ENCODE data around the gene ENDOU.

ENDOU gene

GRCh38 chr12:47715877-47716548, 9.3 kb downstream of the ENDOU start:
- H3K27ac ChIP-seq, result peak overlapping the region; percentile 68
- TF ChIP-seq, protein P1, sequence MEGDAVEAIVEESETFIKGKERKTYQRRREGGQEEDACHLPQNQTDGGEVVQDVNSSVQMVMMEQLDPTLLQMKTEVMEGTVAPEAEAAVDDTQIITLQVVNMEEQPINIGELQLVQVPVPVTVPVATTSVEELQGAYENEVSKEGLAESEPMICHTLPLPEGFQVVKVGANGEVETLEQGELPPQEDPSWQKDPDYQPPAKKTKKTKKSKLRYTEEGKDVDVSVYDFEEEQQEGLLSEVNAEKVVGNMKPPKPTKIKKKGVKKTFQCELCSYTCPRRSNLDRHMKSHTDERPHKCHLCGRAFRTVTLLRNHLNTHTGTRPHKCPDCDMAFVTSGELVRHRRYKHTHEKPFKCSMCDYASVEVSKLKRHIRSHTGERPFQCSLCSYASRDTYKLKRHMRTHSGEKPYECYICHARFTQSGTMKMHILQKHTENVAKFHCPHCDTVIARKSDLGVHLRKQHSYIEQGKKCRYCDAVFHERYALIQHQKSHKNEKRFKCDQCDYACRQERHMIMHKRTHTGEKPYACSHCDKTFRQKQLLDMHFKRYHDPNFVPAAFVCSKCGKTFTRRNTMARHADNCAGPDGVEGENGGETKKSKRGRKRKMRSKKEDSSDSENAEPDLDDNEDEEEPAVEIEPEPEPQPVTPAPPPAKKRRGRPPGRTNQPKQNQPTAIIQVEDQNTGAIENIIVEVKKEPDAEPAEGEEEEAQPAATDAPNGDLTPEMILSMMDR (conservative IDR thresholded peaks at IDR 0.05), result no peak

DNA sequence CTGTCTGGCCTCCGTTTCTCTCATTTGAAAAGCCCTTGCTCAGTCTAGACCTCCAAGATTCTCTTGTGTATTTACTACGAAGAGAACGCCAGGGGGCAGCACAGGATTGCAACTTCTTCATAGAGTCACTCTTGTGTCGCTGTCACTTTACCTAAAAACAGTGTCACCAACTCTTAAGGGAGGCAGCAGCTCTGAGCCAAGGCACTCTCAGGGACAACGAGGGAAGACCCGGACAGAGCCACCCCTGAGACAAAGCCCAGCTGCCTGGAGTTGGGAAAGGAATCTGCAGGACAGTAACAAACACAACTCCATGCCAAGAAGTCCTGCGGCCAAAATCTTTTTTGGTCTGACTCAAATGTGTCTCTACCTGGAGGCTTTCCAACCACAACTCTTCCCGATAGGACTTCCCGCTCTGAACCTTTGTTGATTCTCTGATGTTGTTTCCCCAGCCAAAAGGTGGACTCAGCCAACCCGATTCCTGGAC, 9.9 kb downstream of the ENDOU start:
- TF ChIP-seq, protein P1 (conservative IDR thresholded peaks at IDR 0.05), result peak; percentile 89
- peak overlapping the region; percentile 68 for H3K27ac ChIP-seq

- H3K27ac ChIP-seq, result peak overlapping the region; percentile 68
- TF ChIP-seq, protein P1 (conservative IDR thresholded peaks at IDR 0.05), result no peak
Measured at GRCh38 chr12:47714826-47715386, 10.4 kb downstream of the ENDOU start.

- H3K27ac ChIP-seq, result no peak overlapping the region
- TF ChIP-seq, protein P1 (conservative IDR thresholded peaks at IDR 0.05), result no peak
Measured at GRCh38 chr12:47712171-47712570, 13.1 kb downstream of the ENDOU start.

- H3K27ac ChIP-seq, result no peak overlapping the region
- TF ChIP-seq, protein P1 (conservative IDR thresholded peaks at IDR 0.05), result no peak
Measured at GRCh38 chr12:47711448-47711847, 13.8 kb downstream of the ENDOU start.

DNA sequence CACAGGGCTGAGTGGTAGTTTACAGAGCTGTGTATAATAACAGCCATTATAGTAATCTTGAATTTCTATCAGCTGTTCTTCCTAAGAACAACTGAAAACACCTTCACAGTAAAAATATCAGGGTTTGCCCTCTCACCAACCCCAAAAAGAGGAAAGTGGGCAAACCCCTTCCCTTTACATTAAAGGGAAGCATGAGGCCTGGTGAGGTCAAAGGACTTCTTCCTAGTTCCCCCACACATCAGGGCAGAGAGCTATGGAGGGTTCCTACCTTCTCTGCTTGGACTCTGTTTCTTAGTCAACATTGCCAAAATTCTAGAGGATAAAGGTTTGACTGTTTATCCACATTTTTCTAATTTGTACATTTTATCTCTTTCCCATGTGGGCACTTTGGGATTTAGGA, 15.0 kb downstream of the ENDOU start:
- TF ChIP-seq, protein P1 (conservative IDR thresholded peaks at IDR 0.05), result no peak
- no peak overlapping the region for H3K27ac ChIP-seq

GRCh38 chr12:47709671-47710070, 15.6 kb downstream of the ENDOU start:
- TF ChIP-seq, protein P1 (conservative IDR thresholded peaks at IDR 0.05), result no peak
- no peak overlapping the region for H3K27ac ChIP-seq

Measured in VCaP (cell line).